ENCODE measurements around the gene DGKZ. TPM values are rescaled to one million over a fixed set of nuclear protein-coding genes. Genes with fewer than 3 reads are reported as not detected.
"Not testable (repeated sequence)": the region's sequence is repeated elsewhere in the genome, so short reads cannot be mapped to it uniquely, and the experiment has no call there.

Gene DGKZ
- total and polyA plus RNA-seq, 9 donors: 8.9 to 46.0 (median 29.4) TPM

GRCh38 chr11:46377831-46378230 is 30.6 kb downstream of the DGKZ start:
- Histone ChIP-seq H3K9me3 (no peaks in the 10 kb centered on the region), H3K36me3 (no peaks in the 10 kb centered on the region), H3K4me1 (ENCODE audit: insufficient read depth) (peaks cover 2% of the 10 kb centered on the region), H3K27me3 (no peaks in the 10 kb centered on the region), H3K4me3 (no peak overlapping the region), H3K27ac (no peak overlapping the region)
- no peak for DNase-seq
- TF ChIP-seq EP300 (IDR thresholded peaks at IDR 0.05): no peak
- no peak for TF ChIP-seq CTCF (IDR thresholded peaks at IDR 0.05)
- TF ChIP-seq POLR2A (IDR thresholded peaks at IDR 0.05): no peak
- intact Hi-C loops (cut with DNase I): loop anchor here in 1 of 4 donors (10.0 kb wide), 1 partner anchor 167 kb away; no protein-coding TSS in a partner anchor
- WGBS, 3 donors: 87 to 90% (median 90%) methylated on average over 5 of the region's 5 CpGs

GRCh38 chr11:46378296-46378695 is 31.0 kb downstream of the DGKZ start:
- 86 to 92% (median 88%) methylated on average over 10 of the region's 10 CpGs for WGBS, 3 donors
- TF ChIP-seq CTCF (IDR thresholded peaks at IDR 0.05): no peak
- no peak for TF ChIP-seq POLR2A (IDR thresholded peaks at IDR 0.05)
- TF ChIP-seq EP300 (IDR thresholded peaks at IDR 0.05): no peak
- DNase-seq: peak in 1 of 5 donors; percentile 30
- Histone ChIP-seq H3K9me3 (no peaks in the 10 kb centered on the region), H3K27ac (no peak overlapping the region), H3K27me3 (no peaks in the 10 kb centered on the region), H3K4me3 (no peak overlapping the region), H3K36me3 (no peaks in the 10 kb centered on the region), H3K4me1 (ENCODE audit: insufficient read depth) (peaks cover 6% of the 10 kb centered on the region)
- intact Hi-C loops (cut with DNase I): loop anchor here in 1 of 4 donors (10.0 kb wide), 1 partner anchor 167 kb away; no protein-coding TSS in a partner anchor

- H3K36me3 ChIP-seq: no peaks in the 10 kb centered on the region
- H3K27me3 ChIP-seq: no peaks in the 10 kb centered on the region
- intact Hi-C loops (cut with DNase I): loop anchor here in 1 of 4 donors (10.0 kb wide), 1 partner anchor 166 kb away; no protein-coding TSS in a partner anchor
- TF ChIP-seq CTCF (IDR thresholded peaks at IDR 0.05) (no peak), EP300 (IDR thresholded peaks at IDR 0.05) (no peak), POLR2A (IDR thresholded peaks at IDR 0.05) (no peak)
- H3K27ac ChIP-seq: peak overlapping the region; percentile 88 to 98
- peaks cover 6% of the 10 kb centered on the region for H3K4me1 ChIP-seq (ENCODE audit: insufficient read depth)
- no peak overlapping the region for H3K4me3 ChIP-seq
- DNase-seq: peak in 1 of 5 donors; percentile 52
- H3K9me3 ChIP-seq: no peaks in the 10 kb centered on the region
- 73 to 84% (median 77%) methylated on average over 13 to 20 of the region's 20 CpGs for WGBS, 3 donors
Observed at GRCh38 chr11:46378811-46379481, 31.7 kb downstream of the DGKZ start.

GRCh38 chr11:46379482-46380293 is 32.4 kb downstream of the DGKZ start:
- H3K27me3 ChIP-seq; H3K4me1 ChIP-seq (ENCODE audit: insufficient read depth); H3K9me3 ChIP-seq; H3K36me3 ChIP-seq: not testable (repeated sequence)
- intact Hi-C loops (cut with DNase I): loop anchor here in 3 of 4 donors (10.0 kb wide), 2 partner anchors 165 to 235 kb away; partner anchors contain the start of genes ATG13 (in 2 of the 3) and HARBI1 (in 2 of the 3)
- peak in 4 of 5 donors; percentile 53 to 63 (median 54) for DNase-seq
- Histone ChIP-seq H3K4me3 (peak overlapping the region; percentile 73), H3K27ac (peak overlapping the region; percentile 88 to 98)
- WGBS, 3 donors: 57 to 60% (median 58%) methylated on average over 28 to 36 of the region's 36 CpGs
